ENCODE results near the gene BICRA. TPM values are rescaled to one million over a fixed set of nuclear protein-coding genes. Genes with fewer than 3 reads are reported as not detected.
"Not testable (repeated sequence)": the region's sequence is repeated elsewhere in the genome, so short reads cannot be mapped to it uniquely, and the experiment has no call there.

The BICRA gene
- total RNA-seq, 1 experiment from 2014 or later: 3.5 TPM

DNA sequence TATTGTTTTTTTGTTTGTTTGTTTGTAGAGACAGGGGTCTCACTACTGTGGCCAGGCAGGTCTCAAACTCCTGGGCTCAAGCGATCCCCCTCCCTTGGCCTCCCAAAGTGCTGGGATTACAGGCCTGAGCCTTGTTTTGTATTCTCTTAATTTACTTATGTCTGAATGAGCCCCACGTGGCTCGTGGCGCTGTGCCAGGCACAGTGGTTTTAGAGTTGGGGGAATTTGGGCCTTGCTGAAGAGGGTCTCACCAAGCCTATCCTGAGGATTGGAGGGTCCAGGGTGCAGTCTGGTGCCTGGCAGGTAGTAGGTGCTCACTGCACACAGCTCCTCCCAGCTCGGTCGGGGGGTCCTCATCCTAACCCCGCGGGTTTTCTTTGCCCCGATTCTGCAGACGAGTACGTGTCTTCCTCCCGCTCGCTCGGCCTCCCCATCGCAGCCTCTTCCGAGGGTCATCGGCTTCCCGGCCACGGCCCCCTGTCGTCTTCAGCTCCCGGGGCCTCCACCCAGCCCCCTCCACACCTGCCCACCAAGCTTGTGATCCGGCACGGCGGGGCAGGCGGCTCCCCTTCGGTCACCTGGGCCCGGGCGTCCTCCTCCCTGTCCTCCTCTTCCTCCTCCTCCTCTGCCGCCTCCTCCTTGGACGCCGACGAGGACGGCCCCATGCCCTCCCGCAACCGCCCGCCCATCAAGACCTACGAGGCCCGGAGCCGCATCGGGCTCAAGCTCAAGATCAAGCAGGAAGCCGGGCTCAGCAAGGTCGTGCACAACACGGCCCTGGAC is 92.2 kb downstream of the BICRA start:
- no peak overlapping the region for H3K4me3 ChIP-seq
- peaks cover 30% of the 10 kb centered on the region for H3K4me1 ChIP-seq (replicated peaks)
- H3K27ac ChIP-seq: no peak overlapping the region
- no peaks in the 10 kb centered on the region for H3K9me3 ChIP-seq (replicated peaks)
- H3K27me3 ChIP-seq (replicated peaks): no peaks in the 10 kb centered on the region
- peaks cover 54% of the 10 kb centered on the region for H3K36me3 ChIP-seq
- no peak for DNase-seq (ENCODE audit: low read depth in 1 of 2, low spot score in 2 of 2)

DNA sequence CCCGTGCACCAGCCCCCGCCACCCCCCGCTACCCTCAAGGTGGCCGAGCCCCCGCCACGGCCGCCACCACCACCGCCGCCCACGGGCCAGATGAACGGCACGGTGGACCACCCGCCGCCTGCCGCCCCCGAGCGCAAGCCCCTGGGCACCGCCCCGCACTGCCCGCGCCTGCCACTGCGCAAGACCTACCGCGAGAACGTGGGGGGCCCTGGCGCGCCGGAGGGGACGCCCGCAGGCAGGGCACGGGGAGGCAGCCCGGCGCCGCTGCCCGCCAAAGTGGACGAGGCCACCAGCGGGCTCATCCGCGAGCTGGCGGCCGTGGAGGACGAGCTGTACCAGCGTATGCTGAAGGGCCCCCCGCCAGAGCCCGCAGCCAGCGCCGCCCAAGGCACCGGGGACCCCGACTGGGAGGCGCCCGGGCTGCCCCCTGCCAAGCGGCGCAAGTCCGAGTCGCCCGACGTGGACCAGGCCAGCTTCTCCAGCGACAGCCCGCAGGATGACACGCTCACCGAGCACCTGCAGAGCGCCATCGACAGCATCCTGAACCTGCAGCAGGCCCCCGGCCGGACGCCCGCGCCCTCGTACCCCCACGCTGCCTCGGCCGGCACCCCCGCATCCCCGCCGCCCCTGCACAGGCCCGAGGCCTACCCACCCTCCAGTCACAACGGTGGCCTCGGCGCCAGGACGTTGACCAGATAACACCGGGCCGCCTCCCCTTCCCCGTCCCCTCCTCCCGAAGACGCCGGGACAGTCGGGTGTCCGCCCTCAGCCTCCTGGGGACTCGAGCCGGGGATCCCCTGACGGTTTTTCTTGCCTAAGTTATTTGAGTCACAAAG is 93.0 kb downstream of the BICRA start:
- Histone ChIP-seq H3K4me1 (replicated peaks) (peaks cover 30% of the 10 kb centered on the region), H3K27me3 (replicated peaks) (no peaks in the 10 kb centered on the region), H3K27ac (no peak overlapping the region), H3K9me3 (replicated peaks) (no peaks in the 10 kb centered on the region), H3K36me3 (peaks cover 51% of the 10 kb centered on the region), H3K4me3 (no peak overlapping the region)
- no peak for DNase-seq (ENCODE audit: low read depth in 1 of 2, low spot score in 2 of 2)

DNA sequence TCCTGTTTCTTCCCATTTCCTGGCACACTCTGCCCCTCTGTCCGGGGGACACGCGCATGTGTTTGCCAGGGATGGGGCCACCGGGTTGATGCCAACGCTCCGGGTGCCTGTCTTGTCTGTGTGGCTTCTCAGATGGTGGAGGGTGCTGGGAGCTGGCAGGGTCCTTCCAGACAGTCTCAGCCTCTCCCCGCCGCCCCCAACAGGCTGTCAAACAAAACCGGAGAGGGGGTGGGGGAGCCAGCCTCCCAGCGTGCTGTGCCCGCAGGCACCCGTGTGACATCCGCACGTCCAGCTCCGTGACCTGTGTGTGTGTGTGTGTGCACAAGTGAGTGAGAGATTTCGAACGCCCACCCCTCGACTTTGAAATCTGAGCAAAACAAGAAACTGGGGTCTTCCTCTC is 93.7 kb downstream of the BICRA start:
- Histone ChIP-seq H3K36me3 (peaks cover 47% of the 10 kb centered on the region), H3K9me3 (replicated peaks) (no peaks in the 10 kb centered on the region), H3K4me1 (replicated peaks) (peaks cover 28% of the 10 kb centered on the region), H3K4me3 (no peak overlapping the region), H3K27ac (no peak overlapping the region), H3K27me3 (replicated peaks) (no peaks in the 10 kb centered on the region)
- DNase-seq (ENCODE audit: low read depth in 1 of 2, low spot score in 2 of 2): no peak

DNA sequence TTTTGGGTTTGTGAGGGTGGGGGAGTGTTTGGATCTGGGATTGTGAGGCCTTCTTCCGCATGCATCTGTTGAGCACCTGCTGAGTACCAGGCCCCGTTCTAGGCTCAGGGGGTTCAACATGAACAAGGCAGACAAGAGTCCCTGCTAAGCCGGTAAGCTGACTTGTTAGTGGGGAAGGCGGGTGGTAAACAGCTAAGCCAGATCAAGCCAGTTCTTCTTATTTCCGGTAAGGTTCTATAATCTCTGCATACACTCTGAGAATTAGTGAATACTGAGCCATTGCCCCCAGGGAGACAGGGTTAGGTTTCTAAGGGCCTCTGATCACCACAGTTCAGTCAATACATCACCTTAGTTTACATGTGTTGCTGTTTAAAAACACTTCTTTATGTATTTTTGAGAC is 94.4 kb downstream of the BICRA start:
- peak overlapping the region; percentile 58 for H3K27ac ChIP-seq
- DNase-seq (ENCODE audit: low read depth in 1 of 2, low spot score in 2 of 2): no peak
- no peaks in the 10 kb centered on the region for H3K9me3 ChIP-seq (replicated peaks)
- H3K27me3 ChIP-seq (replicated peaks): no peaks in the 10 kb centered on the region
- H3K4me1 ChIP-seq (replicated peaks): peaks cover 25% of the 10 kb centered on the region
- no peak overlapping the region for H3K4me3 ChIP-seq
- H3K36me3 ChIP-seq: peaks cover 43% of the 10 kb centered on the region

DNA sequence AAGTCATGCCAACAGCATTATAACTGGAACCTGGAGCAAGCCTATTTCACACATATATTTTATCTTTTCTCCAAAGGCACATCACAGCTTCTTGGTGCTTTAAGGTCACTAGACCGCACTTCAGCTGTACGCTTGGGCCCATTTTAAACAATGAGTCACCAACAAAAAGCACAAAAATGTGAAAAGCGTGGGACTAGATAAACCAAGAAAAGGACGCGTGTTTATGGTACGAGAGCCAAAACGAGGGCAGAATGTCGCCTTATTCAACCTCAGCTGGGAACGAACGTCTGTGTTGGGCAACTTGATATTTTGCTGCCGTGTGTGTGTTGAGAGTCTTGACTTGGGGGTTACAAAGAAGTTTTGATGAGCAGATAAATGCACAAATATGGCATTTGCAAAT is 95.1 kb downstream of the BICRA start:
- peak; percentile 74 to 92 for DNase-seq (ENCODE audit: low read depth in 1 of 2, low spot score in 2 of 2)

DNA sequence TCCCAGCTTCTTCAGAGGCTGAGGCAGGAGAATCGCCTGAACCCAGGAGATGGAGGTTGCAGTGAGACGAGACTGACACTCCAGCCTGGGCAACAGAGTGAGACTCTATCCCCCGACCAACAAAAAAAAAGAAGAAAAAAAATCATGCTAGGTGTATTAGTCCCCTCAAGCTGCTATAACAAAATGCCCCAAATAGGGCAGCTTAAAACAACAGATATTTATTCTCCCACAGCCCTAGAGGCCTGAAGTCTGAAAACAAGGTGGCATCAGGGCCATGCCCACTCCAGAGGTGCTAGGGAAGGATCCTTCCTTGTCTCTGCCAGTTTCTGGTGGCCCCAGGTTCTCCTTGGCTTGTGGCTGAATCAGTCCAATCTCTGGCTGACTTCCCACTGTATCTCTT is 95.7 kb downstream of the BICRA start:
- peaks cover 30% of the 10 kb centered on the region for H3K36me3 ChIP-seq
- H3K9me3 ChIP-seq (replicated peaks): no peaks in the 10 kb centered on the region
- H3K4me1 ChIP-seq (replicated peaks): peaks cover 25% of the 10 kb centered on the region
- no peak overlapping the region for H3K27ac ChIP-seq
- no peaks in the 10 kb centered on the region for H3K27me3 ChIP-seq (replicated peaks)
- H3K4me3 ChIP-seq: no peak overlapping the region
- no peak for DNase-seq (ENCODE audit: low read depth in 1 of 2, low spot score in 2 of 2)

More for the DNA sequence above, 95.1 kb downstream of the BICRA start:
- Histone ChIP-seq H3K4me1 (replicated peaks) (peaks cover 25% of the 10 kb centered on the region), H3K4me3 (no peak overlapping the region), H3K27ac (peak overlapping the region; percentile 58; the same call in 1 of the 2 replicates), H3K9me3 (replicated peaks) (no peaks in the 10 kb centered on the region), H3K36me3 (peaks cover 36% of the 10 kb centered on the region), H3K27me3 (replicated peaks) (no peaks in the 10 kb centered on the region)

DNA sequence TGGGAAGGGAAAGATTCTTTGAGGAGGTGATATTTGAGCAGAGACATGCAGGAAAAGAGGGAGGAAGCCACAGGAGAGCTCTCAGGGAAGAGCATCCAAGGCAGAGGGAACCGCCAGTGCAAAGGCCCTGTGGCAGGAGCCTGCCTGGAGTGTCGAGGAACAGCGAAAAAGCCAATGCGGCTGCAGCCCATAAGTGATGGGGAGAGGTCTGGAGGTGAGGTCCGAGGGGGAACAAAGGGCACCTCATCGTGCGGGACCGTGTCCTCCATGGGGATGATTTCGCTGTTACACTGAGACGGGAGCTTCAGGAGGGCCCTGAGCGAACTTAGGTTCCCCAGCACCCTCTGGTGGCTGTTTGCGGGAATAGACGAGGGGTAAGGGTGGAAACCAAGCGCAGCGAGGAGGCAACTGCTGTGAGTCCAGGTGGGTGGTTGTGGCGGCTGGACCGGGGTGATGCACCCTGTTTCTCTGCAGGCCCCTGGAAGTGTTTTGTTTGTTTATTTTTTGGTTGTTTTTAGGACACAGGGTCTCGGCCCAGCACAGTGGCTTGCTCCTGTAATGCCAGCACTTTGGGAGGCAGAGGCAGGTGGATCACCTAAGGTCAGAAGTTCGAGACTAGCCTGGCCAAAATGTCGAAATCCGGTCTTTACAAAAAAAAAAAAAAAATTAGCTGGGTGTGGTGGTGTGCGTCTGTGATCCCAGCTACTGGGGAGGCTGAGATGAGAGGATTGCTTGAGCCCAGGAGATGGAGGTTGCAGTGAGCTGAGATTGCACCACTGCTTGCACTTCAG is 98.4 kb downstream of the BICRA start:
- Histone ChIP-seq H3K36me3 (peaks cover 6% of the 10 kb centered on the region), H3K27ac (no peak overlapping the region), H3K4me1 (replicated peaks) (peaks cover 25% of the 10 kb centered on the region), H3K4me3 (no peak overlapping the region), H3K27me3 (replicated peaks) (no peaks in the 10 kb centered on the region), H3K9me3 (replicated peaks) (no peaks in the 10 kb centered on the region)
- peak; percentile 73 to 84 for DNase-seq (ENCODE audit: low read depth in 1 of 2, low spot score in 2 of 2)

DNA sequence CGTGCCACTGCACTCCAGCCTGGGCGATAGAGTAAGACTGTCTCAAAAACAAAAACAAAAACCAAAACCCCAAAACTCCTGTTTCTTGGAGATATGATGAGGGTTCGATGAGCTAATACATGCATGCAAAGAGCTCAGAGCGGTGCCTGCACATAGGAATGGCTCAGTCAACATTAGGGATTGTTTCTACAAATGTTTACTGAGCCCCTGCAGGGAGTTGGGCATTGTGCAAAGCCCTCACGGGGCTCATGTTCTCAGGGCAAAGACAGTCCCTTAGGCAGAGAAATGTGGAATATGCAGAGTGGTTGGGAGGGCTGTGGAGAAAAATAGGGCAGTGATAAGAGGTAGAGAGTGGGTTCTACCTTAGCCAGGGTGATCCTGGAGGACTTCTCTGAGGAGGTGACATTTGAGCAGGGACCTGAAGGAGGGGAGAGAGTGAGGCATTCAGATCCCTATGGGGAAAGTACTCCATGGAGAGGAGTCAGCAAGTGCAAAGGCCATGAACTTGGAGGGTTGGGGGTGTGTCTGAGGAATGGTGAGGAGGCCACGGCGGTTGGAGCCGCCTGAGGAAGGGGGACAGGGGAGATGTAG is 102.8 kb downstream of the BICRA start:
- H3K4me1 ChIP-seq (replicated peaks): peaks cover 16% of the 10 kb centered on the region
- no peaks in the 10 kb centered on the region for H3K9me3 ChIP-seq (replicated peaks)
- H3K36me3 ChIP-seq: peaks cover 23% of the 10 kb centered on the region
- H3K4me3 ChIP-seq: no peak overlapping the region
- no peak for DNase-seq (ENCODE audit: low read depth in 1 of 2, low spot score in 2 of 2)
- no peaks in the 10 kb centered on the region for H3K27me3 ChIP-seq (replicated peaks)
- H3K27ac ChIP-seq: no peak overlapping the region

DNA sequence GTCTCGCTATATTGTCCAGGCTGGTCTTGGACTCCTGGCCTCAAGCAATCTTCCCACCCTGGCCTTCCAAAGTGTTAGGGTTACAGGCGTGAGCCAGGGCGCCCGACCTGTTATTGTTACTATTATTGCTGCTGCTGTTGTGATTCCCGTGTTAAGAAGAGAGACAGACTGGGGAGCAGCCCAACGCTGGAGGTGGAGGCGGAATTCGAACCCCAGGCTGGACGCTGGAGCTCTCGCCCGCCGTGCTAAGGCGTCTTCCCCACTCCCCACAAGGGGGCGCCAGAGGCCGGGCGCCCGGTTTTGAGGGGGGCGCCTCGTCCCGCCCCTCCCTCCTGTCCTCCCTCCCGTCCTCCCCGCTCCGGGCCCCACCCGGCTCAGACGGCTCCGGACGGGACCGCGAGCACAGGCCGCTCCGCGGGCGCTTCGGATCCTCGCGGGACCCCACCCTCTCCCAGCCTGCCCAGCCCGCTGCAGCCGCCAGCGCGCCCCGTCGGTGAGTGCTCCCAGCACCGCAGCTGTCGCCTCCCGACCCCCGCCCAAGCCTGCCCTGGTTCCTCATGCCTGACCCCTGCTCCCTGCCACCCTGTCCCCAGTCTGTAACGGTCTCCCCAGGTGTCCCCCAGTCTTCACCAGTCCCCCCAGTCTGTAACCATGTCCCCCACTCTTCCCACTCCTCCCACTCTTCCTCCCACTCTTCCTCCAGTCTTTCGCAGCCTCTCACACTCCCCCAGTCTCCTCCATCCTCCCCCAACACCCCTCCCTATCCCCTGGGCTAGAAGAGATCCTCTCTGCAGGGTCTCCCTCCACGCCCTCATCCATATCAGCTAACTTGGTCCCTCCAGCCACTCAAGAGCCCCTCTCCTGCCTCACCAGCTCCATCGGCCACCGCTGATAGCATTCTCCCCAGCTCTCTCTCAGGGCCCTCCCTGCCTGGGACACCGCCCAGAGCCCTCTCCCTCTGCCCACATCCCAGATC is 104.4 kb downstream of the BICRA start, which contains the start of gene EHD2:
EHD2 (plus strand) TSS at position 377 of the 976 bp plus-strand sequence. CDS start 3,191 bp downstream, outside the sequence.
- Histone ChIP-seq H3K9me3 (replicated peaks) (no peaks in the 10 kb centered on the region), H3K27ac (peak within 1 kb of the TSS; percentile 48; the same call in 1 of the 2 replicates), H3K36me3 (peaks cover 39% of the 10 kb centered on the region), H3K27me3 (replicated peaks) (no peaks in the 10 kb centered on the region), H3K4me3 (peak within 1 kb of the TSS; percentile 86), H3K4me1 (replicated peaks) (peaks cover 27% of the 10 kb centered on the region)
- peak; percentile 80 to 81 for DNase-seq (ENCODE audit: low read depth in 1 of 2, low spot score in 2 of 2)

DNA sequence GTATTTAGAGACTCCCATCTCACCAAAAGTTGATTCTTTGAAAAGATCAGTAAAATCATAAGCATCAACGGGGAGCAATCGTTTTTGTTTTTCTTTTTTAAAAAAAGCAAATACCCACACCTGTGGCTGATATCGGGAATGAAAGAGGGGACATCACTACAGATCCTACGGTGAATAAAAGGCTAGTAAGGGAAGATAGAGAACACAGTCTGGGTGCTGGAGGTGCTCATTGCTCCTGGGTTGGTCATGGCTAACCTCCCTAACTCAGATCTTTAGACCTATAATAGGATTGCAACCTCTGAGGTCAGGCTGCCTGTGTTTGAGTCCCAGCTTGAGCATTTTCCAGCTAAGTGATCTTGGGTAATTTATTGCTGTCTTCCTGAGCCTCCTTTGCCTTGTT is 105.4 kb downstream of the BICRA start:
- H3K9me3 ChIP-seq (replicated peaks): no peaks in the 10 kb centered on the region
- no peak overlapping the region for H3K27ac ChIP-seq
- H3K36me3 ChIP-seq: peaks cover 41% of the 10 kb centered on the region
- peaks cover 37% of the 10 kb centered on the region for H3K4me1 ChIP-seq (replicated peaks)
- peak overlapping the region; percentile 86 for H3K4me3 ChIP-seq
- DNase-seq (ENCODE audit: low read depth in 1 of 2, low spot score in 2 of 2): no peak
- no peaks in the 10 kb centered on the region for H3K27me3 ChIP-seq (replicated peaks)

DNA sequence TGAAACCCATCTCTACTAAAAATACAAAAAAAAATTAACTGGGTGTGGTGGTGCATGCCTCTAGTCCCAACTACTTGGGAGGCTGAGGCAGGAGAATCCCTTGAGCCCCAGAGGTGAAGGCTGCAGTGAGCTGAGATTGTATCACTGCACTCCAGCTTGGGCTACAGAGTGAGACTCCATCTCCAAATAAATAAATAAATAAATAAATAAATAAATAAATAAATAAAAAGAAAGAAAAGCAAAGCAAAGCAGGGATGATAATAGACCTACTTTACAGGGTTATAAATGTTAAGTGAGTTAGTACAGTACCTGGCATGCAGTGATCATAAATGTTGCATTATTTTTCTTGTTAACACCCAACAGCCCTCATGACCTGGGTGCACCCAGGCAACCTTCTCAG is 105.9 kb downstream of the BICRA start:
- not testable (repeated sequence) for H3K9me3 ChIP-seq (replicated peaks); DNase-seq (ENCODE audit: low read depth in 1 of 2, low spot score in 2 of 2); H3K27ac ChIP-seq; H3K27me3 ChIP-seq (replicated peaks)
- peak overlapping the region; percentile 86 for H3K4me3 ChIP-seq
- H3K36me3 ChIP-seq: peaks cover 41% of the 10 kb centered on the region
- H3K4me1 ChIP-seq (replicated peaks): peaks cover 42% of the 10 kb centered on the region

DNA sequence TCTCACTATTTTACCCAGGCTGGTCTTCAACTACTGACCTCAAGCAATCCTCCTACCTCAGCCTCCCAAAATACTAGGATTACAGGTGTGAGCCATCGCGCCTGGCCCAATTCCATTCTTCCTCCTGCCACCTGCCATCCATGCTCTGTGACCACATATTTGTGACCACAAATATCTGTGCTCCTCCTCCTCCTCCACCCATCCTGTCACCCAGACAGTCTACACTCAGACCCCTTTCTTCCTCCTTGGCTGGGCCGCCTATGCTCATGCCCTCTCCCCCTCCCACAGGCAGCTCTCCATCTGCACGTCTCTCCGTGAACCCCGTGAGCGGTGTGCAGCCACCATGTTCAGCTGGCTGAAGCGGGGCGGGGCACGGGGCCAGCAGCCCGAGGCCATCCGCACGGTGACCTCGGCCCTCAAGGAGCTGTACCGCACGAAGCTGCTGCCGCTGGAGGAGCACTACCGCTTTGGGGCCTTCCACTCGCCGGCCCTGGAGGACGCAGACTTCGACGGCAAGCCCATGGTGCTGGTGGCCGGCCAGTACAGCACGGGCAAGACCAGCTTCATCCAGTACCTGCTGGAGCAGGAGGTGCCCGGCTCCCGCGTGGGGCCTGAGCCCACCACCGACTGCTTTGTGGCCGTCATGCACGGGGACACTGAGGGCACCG is 107.5 kb downstream of the BICRA start:
- H3K27ac ChIP-seq: no peak overlapping the region
- no peak overlapping the region for H3K4me3 ChIP-seq
- peaks cover 56% of the 10 kb centered on the region for H3K36me3 ChIP-seq
- H3K4me1 ChIP-seq (replicated peaks): peaks cover 58% of the 10 kb centered on the region
- DNase-seq (ENCODE audit: low read depth in 1 of 2, low spot score in 2 of 2): no peak
- H3K9me3 ChIP-seq (replicated peaks): no peaks in the 10 kb centered on the region
- no peaks in the 10 kb centered on the region for H3K27me3 ChIP-seq (replicated peaks)

Data from SJSA1 (cell line).